Measurements from ENCODE around the gene PIERCE2. TPM values are rescaled to one million over a fixed set of nuclear protein-coding genes. Genes with fewer than 3 reads are reported as not detected.
A peak's percentile ranks its signal among the peaks of the same experiment; 100 is the strongest.
"Not testable (repeated sequence)": the region's sequence is repeated elsewhere in the genome, so short reads cannot be mapped to it uniquely, and the experiment has no call there.

PIERCE2 gene
- 1 to 10 TPM; 1.0 to 2.0 (median 1.2) TPM for polyA plus RNA-seq (ENCODE audit: insufficient read length in 10 of 10)
- long read RNA-seq, donor 1: 0 reads
- long read RNA-seq, donor 2, partial matches to known transcripts: 0 of 2 reads
- long read RNA-seq, donor 2, other reads (novel, unspliced or antisense): 0 of 2 reads
- long read RNA-seq, donor 3: 0 reads
- long read RNA-seq, donor 4: 0 reads
- long read RNA-seq, donor 5, partial matches to known transcripts: 0 of 2 reads
- long read RNA-seq, donor 5, other reads (novel, unspliced or antisense): 0 of 2 reads
- long read RNA-seq, donor 6: 0 reads
- long read RNA-seq, donor 7: 0 reads
- long read RNA-seq, donor 8, partial matches to known transcripts: 0 of 2 reads
- long read RNA-seq, donor 8, other reads (novel, unspliced or antisense): 0 of 2 reads
- long read RNA-seq, donor 9: 0 reads

DNA sequence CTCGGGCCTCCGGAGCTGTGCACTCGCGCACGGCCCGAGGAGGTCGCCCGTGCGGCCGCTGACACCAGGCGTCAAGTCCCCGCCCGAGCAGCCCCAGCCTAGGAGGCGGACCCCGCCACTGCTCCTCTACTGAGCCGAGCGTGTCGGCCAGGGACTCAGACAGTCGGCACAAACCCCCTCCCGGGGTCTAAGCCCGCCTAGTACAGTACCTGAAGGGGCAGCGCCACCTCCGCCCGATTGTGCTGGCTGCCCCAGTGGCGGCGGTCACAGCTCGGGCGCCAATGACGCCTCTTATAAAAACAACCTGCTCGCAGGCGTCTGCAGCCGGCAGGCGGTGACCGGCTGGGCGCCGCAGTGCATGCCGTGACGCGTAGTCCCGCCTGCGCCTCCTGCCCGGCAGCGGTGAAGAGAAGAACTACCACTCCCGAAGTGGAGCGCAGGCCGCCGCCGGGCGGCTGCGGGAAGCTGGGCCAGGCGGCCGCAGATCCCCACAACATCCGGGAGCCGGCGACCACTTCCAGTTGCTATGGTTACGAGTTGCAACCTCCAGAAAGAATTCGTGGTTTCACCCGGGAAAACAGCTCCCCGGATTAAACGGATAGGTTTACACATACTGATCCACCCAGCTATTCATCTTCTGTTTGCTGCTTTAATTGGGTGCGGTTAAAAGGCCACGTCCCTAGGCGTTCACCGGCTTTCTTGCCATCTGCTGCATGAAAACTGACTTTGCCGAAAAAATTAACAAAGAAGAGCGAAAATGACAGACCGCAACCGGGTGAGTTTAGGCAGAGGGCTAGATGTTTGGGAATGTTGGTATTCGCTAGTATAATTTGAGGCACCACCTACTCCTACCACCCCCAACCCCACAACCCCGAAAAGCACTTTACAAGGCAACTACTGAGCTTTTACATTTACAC, at the start of gene PIERCE2, which contains the start of gene CCPG1:
PIERCE2 (plus strand) TSS at position 484 of the 917 bp plus-strand sequence; CDS start at position 758, 274 bp downstream.
CCPG1 (minus strand) TSS at position 348 of the 917 bp plus-strand sequence. CDS start 18,935 bp downstream, outside the sequence.
- DNase-seq: peak; percentile 93 to 98 (median 95)

DNA sequence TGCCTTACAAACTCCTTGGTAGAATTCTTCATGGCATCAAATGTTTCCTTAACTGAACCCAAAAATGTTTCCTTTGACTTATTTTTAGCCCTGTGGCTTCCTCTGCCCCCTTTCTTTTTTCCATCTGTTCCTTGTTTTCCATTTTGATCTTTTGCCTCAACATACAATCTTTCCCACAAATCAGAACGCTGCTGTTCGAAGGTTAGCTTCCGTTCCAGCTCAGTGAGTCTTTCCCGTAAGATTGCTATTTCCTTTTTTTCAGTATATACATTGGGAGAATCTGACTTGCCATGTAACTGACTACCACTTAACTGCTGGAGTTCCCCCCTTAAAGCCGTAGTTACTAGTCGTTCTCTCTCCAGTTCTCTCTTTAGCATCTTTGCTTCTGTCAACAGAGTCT, 48.0 kb upstream of the PIERCE2 start:
- DNase-seq: no peak

DNA sequence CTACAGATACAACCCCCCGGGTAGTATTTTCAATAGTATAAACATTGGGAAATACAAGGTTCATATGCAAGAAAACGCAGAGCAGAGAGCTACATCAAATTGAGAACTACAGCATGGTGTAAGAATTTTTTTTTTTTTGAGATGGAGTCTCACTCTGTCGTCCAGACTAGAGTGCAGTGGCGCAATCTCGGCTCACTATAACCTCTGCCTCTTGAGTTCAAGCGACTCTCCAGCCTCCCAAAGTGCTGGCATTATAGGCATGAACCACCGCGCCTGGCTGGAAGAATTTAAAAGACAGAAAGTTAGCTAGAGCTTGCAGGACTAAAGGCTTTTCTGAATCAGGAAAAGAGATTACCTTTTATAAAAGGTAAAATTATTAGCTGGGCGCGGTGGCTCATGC, 47.2 kb upstream of the PIERCE2 start:
- no peak for DNase-seq

GRCh38 chr15:55362641-55363040, 45.7 kb upstream of the PIERCE2 start:
- no peak for DNase-seq

- DNase-seq: no peak
Observed at GRCh38 chr15:55366981-55367380, 41.3 kb upstream of the PIERCE2 start.

- DNase-seq: no peak
Observed at GRCh38 chr15:55372701-55373440, 35.4 kb upstream of the PIERCE2 start.

- no peak for DNase-seq
Observed at GRCh38 chr15:55379095-55379494, 29.2 kb upstream of the PIERCE2 start.

- no peak for DNase-seq
Observed at GRCh38 chr15:55381595-55381994, 26.7 kb upstream of the PIERCE2 start.

GRCh38 chr15:55383687-55384086, 24.6 kb upstream of the PIERCE2 start:
- no peak for DNase-seq

DNA sequence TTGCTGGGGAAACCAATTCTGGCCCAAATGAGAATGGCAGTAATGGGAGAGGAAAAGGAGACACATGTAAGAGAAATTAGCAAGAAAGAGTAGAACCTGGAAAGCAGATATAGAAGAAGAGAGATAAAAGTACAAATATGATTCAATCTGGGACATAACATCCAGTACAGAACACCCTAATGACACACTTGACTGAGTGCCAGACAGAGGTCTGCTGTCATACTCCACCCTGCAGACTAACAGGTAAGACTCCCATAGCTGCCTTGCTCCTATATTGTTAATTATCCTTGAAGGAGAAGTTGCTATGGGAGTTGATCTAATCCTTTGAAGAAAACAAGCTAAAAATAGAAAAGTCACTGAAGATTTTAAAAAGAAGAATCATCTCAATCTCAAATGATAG, 21.3 kb upstream of the PIERCE2 start:
- DNase-seq: no peak

GRCh38 chr15:55389264-55389607, 19.1 kb upstream of the PIERCE2 start:
- DNase-seq: no peak

- no peak for DNase-seq
Observed at GRCh38 chr15:55394694-55395093, 13.6 kb upstream of the PIERCE2 start.

- no peak for DNase-seq
Observed at GRCh38 chr15:55398243-55398642, 10.1 kb upstream of the PIERCE2 start.

DNA sequence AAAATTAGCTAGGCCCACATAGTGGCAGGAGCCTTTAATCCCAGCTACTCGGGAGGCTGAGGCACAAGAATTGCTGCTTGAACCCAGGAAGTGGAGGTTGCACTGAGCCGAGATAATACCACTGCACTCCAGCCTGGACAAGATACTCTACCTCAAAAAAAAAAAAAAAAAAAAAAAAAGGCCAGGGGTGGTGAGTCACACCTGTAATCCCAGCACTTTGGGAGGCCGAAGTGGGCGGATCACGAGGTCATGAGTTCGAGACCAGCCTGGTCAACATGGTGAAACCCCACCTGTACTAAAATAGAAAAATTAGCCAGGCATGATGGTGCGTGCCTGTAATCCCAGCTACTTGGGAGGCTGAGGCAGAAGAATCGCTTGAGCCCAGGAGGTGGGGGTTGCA, 8.2 kb upstream of the PIERCE2 start:
- DNase-seq: not testable (repeated sequence)

GRCh38 chr15:55401786-55402246, 6.5 kb upstream of the PIERCE2 start:
- DNase-seq: no peak

GRCh38 chr15:55402707-55403106, 5.6 kb upstream of the PIERCE2 start:
- DNase-seq: peak in 1 of 3 donors; percentile 2

- DNase-seq: no peak
Observed at GRCh38 chr15:55403531-55403930, 4.8 kb upstream of the PIERCE2 start.

GRCh38 chr15:55407498-55408011, 740 bp upstream of the PIERCE2 start:
- DNase-seq: peak in 1 of 3 donors; percentile 2

GRCh38 chr15:55408976-55409375, 681 bp downstream of the PIERCE2 start:
- not testable (repeated sequence) for DNase-seq

GRCh38 chr15:55417678-55418077, 9.4 kb downstream of the PIERCE2 start:
- DNase-seq: not testable (repeated sequence)

GRCh38 chr15:55420171-55420866, 12.0 kb downstream of the PIERCE2 start:
- no peak for DNase-seq

All from muscle of back (tissue), 13 donors.